Right cardiac atrium (tissue), 5 donors: Measurements from ENCODE around the gene CPNE8. TPM values are rescaled to one million over a fixed set of nuclear protein-coding genes. Genes with fewer than 3 reads are reported as not detected.

Experiments
- ATAC-seq, 2 donors: fragments of 200-7000 bp; cut with Tn5 transposase; one replicate each; pipeline versions ENCODE4 v1.8.0 to v1.9.1; 2020; ENCODE audit warnings: moderate library complexity in 2 of 2, mild to moderate bottlenecking in 1 of 2
- DNase-seq, 3 donors: peaks; one replicate each; pipeline ENCODE4 v3.0.0-alpha.2; 2020
- H3K27ac ChIP-seq: one replicate; pipeline ENCODE4 v1.5.1; 2013; ENCODE audit warnings: mild to moderate bottlenecking, low read length, control low read depth, moderate library complexity
- H3K27me3 ChIP-seq: one replicate; pipeline ENCODE4 v1.6.1; 2013; ENCODE audit not compliant: control insufficient read depth, insufficient read depth
- H3K4me1 ChIP-seq: one replicate; pipeline ENCODE4 v1.6.1; 2013; ENCODE audit warnings: low read length; ENCODE audit not compliant: control insufficient read depth, insufficient read depth
- H3K4me3 ChIP-seq: one replicate; pipeline ENCODE4 v1.5.1; 2013; ENCODE audit warnings: low read length, control low read depth
- H3K9me3 ChIP-seq: one replicate; pipeline ENCODE4 v1.6.1; 2013; ENCODE audit warnings: low read length; ENCODE audit not compliant: control insufficient read depth
- WGBS: extraction: QIAGEN DNeasy Blood & Tissue Kit; methylation state at CpG from one replicate; pipeline ENCODE4 v1.1.7; 2013; 5-methylcytosine and 5-hydroxymethylcytosine counted together
- intact Hi-C, 4 donors: fragments of 100-400 bp; cut with DNase I; formaldehyde crosslinking; loops; one replicate each; pipeline versions ENCODE4 v1.11.0 to v1.14.0; 2022 to 2023
- polyA plus RNA-seq: library from polyadenylated mRNA; stranded (reverse); fragments of 200-250 nt; gene quantifications from one replicate; pipeline ENCODE4 v1.2.3, GENCODE V29; 2013
- total RNA-seq, 4 donors: library from RNA; stranded (reverse); fragmentation: NEBNext Ultra II Directional; extraction: Animal tissue kit (Norgen Biotek cat#: 25700); gene quantifications; one replicate each; pipeline ENCODE4 v1.2.1, GENCODE V29; 2021
- donor health status: healthy with polysubstance abuse.
- donor health status: DM: no; HTN: yes; CAD: no.
- donor health status: DM: no; HTN: no; CAD: no.
- donor health status: DM: no; HTN: yes; CAD: no; lungs with severe emphysema.
- donor health status: DM: yes; HTN: yes; CAD: no.

The CPNE8 gene
- total and polyA plus RNA-seq, 5 donors = 14.1 to 39.7 (median 30.6) TPM

GRCh38 chr12:38728894-38729293, 176.5 kb downstream of the CPNE8 start:
- H3K27ac ChIP-seq = no peak overlapping the region
- H3K4me1 ChIP-seq = no peaks in the 10 kb centered on the region
- H3K9me3 ChIP-seq = no peaks in the 10 kb centered on the region
- intact Hi-C loops = no loop called here
- no peaks in the 10 kb centered on the region for H3K27me3 ChIP-seq
- 95% methylated on average over 1 of the region's 1 CpG for WGBS
- no peak overlapping the region for H3K4me3 ChIP-seq
- ATAC-seq = no peak
- DNase-seq = no peak

- no peaks in the 10 kb centered on the region for H3K4me1 ChIP-seq
- ATAC-seq = peak in 1 of 2 donors; percentile 14
- intact Hi-C loops = no loop called here
- H3K27me3 ChIP-seq = no peaks in the 10 kb centered on the region
- H3K9me3 ChIP-seq = no peaks in the 10 kb centered on the region
- DNase-seq = peak in 1 of 3 donors; percentile 13
- WGBS = 97% methylated on average over 10 of the region's 10 CpGs
- no peak overlapping the region for H3K27ac ChIP-seq
- H3K4me3 ChIP-seq = no peak overlapping the region
Measured at GRCh38 chr12:38721611-38722252, 183.7 kb downstream of the CPNE8 start.

- H3K9me3 ChIP-seq = no peaks in the 10 kb centered on the region
- WGBS = 91% methylated on average over 9 of the region's 9 CpGs
- DNase-seq (peak in 1 of 3 donors; percentile 31), ATAC-seq (peak in 1 of 2 donors; percentile 11)
- H3K4me3 ChIP-seq = no peak overlapping the region
- H3K27ac ChIP-seq = no peak overlapping the region
- intact Hi-C loops = no loop called here
- H3K27me3 ChIP-seq = no peaks in the 10 kb centered on the region
- no peaks in the 10 kb centered on the region for H3K4me1 ChIP-seq
Measured at GRCh38 chr12:38720661-38721060, 184.7 kb downstream of the CPNE8 start.

GRCh38 chr12:38713294-38713693, 192.1 kb downstream of the CPNE8 start:
- H3K4me3 ChIP-seq = no peak overlapping the region
- H3K27me3 ChIP-seq = no peaks in the 10 kb centered on the region
- intact Hi-C loops = no loop called here
- H3K4me1 ChIP-seq = no peaks in the 10 kb centered on the region
- no peaks in the 10 kb centered on the region for H3K9me3 ChIP-seq
- ATAC-seq = no peak
- no peak for DNase-seq
- no peak overlapping the region for H3K27ac ChIP-seq
- 80% methylated on average over 6 of the region's 6 CpGs for whole genome bisulfite sequencing

GRCh38 chr12:38711054-38711453, 194.3 kb downstream of the CPNE8 start:
- Histone ChIP-seq H3K4me1 (no peaks in the 10 kb centered on the region), H3K27me3 (no peaks in the 10 kb centered on the region), H3K27ac (no peak overlapping the region), H3K4me3 (no peak overlapping the region), H3K9me3 (no peaks in the 10 kb centered on the region)
- intact Hi-C loops = no loop called here
- ATAC-seq (no peak), DNase-seq (no peak)
- WGBS = 81% methylated on average over 2 of the region's 2 CpGs

DNA sequence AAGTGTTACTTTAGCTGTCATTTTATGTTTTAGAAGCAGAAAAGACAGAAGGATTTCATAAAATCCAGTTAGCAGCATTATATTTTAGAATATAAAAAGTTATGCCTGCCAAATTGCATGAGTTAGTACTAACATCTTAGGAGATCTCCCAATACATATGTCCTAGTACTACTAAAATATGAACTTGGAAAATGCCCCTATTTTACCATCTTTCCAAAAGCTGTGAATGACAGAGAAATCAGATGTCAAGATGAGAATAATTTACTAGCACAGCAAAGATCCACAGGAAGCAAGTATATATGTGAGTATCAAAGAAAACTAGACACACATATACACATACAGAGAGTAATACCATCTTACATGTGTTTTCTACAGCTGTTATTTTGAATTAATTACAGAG, 196.9 kb downstream of the CPNE8 start:
- intact Hi-C loops = no loop called here
- Histone ChIP-seq H3K4me3 (no peak overlapping the region), H3K4me1 (no peaks in the 10 kb centered on the region), H3K9me3 (no peaks in the 10 kb centered on the region), H3K27ac (no peak overlapping the region), H3K27me3 (no peaks in the 10 kb centered on the region)
- ATAC-seq (no peak), DNase-seq (no peak)

DNA sequence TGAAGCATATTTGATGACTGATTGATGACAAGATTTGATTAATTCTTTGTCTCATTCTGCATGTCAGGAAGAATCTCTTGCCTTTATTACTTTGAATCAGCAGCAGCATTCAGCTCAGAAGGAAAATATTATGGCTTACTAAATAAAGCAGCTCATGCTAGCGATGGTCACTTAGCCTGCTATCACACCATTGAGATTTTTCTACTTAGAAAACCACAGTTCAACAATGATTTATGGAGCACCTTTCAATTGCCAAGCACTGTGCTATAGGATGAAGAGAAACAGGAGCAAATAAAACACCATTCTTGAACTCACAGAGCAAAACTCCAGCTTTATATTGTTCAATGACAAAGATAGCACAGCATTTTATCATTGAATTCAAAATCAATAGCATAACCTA, 197.7 kb downstream of the CPNE8 start:
- Histone ChIP-seq H3K9me3 (no peaks in the 10 kb centered on the region), H3K4me3 (no peak overlapping the region), H3K4me1 (no peaks in the 10 kb centered on the region), H3K27ac (no peak overlapping the region), H3K27me3 (no peaks in the 10 kb centered on the region)
- ATAC-seq = no peak
- DNase-seq = no peak
- 81% methylated on average over 1 of the region's 1 CpG for WGBS
- intact Hi-C loops = no loop called here

DNA sequence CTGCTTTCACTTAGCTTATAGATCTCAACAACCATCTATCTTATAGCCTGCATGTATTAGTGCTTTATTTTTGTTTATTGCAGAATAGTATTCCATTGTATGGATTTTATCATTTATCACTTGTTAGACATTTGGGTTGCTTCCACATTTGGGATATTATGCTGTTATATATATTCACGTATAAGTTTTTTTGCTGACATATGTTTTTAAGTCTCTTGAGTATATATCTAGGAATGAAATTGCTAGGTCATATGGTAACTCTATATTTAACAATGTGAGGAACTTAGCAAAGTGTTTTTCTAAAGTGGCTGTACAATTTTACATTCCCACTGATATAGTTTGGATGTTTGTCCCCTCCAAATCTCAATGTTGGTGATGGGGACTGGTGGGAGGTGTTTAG, 208.1 kb downstream of the CPNE8 start:
- 94% methylated on average over 1 of the region's 1 CpG for WGBS
- no peaks in the 10 kb centered on the region for H3K4me1 ChIP-seq
- no peaks in the 10 kb centered on the region for H3K27me3 ChIP-seq
- intact Hi-C loops = no loop called here
- ATAC-seq (no peak), DNase-seq (no peak)
- H3K9me3 ChIP-seq = no peaks in the 10 kb centered on the region
- no peak overlapping the region for H3K4me3 ChIP-seq
- no peak overlapping the region for H3K27ac ChIP-seq

GRCh38 chr12:38695057-38695456, 210.3 kb downstream of the CPNE8 start:
- WGBS = 75% methylated on average over 3 of the region's 3 CpGs
- no peak overlapping the region for H3K4me3 ChIP-seq
- no peak overlapping the region for H3K27ac ChIP-seq
- H3K4me1 ChIP-seq = no peaks in the 10 kb centered on the region
- no peak for ATAC-seq
- H3K27me3 ChIP-seq = no peaks in the 10 kb centered on the region
- DNase-seq = no peak
- intact Hi-C loops = no loop called here
- H3K9me3 ChIP-seq = no peaks in the 10 kb centered on the region

- H3K4me1 ChIP-seq = no peaks in the 10 kb centered on the region
- no peaks in the 10 kb centered on the region for H3K27me3 ChIP-seq
- intact Hi-C loops = no loop called here
- ATAC-seq (no peak), DNase-seq (no peak)
- no peaks in the 10 kb centered on the region for H3K9me3 ChIP-seq
- H3K4me3 ChIP-seq = no peak overlapping the region
- whole genome bisulfite sequencing = 79% methylated on average over 2 of the region's 2 CpGs
- no peak overlapping the region for H3K27ac ChIP-seq
Measured at GRCh38 chr12:38691164-38691563, 214.2 kb downstream of the CPNE8 start.

DNA sequence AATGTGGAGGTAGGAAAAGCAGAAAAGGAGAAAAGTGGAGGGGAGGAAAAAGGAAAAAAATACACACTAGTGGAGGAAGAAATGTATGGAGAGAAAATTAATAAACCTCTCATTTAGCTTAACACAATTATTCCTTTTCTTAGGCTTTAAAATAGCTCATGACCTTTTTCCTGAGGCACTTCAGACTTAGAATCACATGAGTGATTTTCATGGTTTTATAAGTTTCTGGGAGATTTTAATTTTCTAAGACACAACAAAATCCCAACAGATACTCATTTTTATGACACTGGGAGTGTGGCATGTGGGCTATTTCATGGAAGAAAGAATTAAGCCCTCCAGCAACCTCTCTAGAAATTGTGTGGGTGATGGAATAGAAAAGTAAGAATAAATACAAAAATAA, 214.7 kb downstream of the CPNE8 start:
- H3K4me1 ChIP-seq = no peaks in the 10 kb centered on the region

GRCh38 chr12:38689704-38690103, 215.7 kb downstream of the CPNE8 start:
- Histone ChIP-seq H3K27ac (no peak overlapping the region), H3K27me3 (no peaks in the 10 kb centered on the region), H3K4me3 (no peak overlapping the region), H3K4me1 (no peaks in the 10 kb centered on the region), H3K9me3 (no peaks in the 10 kb centered on the region)
- DNase-seq (no peak), ATAC-seq (no peak)
- WGBS = 85% methylated on average over 5 of the region's 5 CpGs
- intact Hi-C loops = no loop called here

More for the DNA sequence above, 214.7 kb downstream of the CPNE8 start:
- Histone ChIP-seq H3K27me3 (no peaks in the 10 kb centered on the region), H3K27ac (no peak overlapping the region), H3K4me3 (no peak overlapping the region), H3K9me3 (no peaks in the 10 kb centered on the region)
- intact Hi-C loops = no loop called here
- ATAC-seq = no peak
- DNase-seq = no peak
